ENCODE results near the gene MARCHF6.
"Not testable (repeated sequence)": the region's sequence is repeated elsewhere in the genome, so short reads cannot be mapped to it uniquely, and the experiment has no call there.

The MARCHF6 gene

GRCh38 chr5:10323588-10324488, 29.7 kb upstream of the MARCHF6 start:
- no peak for DNase-seq

GRCh38 chr5:10324518-10325370, 28.8 kb upstream of the MARCHF6 start:
- DNase-seq = no peak

- no peak for DNase-seq
Measured at GRCh38 chr5:10328323-10328722, 25.2 kb upstream of the MARCHF6 start.

GRCh38 chr5:10329446-10329819, 24.1 kb upstream of the MARCHF6 start:
- no peak for DNase-seq

- no peak for DNase-seq
Measured at GRCh38 chr5:10329820-10330481, 23.5 kb upstream of the MARCHF6 start.

- DNase-seq = no peak
Measured at GRCh38 chr5:10330511-10331230, 22.8 kb upstream of the MARCHF6 start.

- DNase-seq = no peak
Measured at GRCh38 chr5:10331341-10331796, 22.1 kb upstream of the MARCHF6 start.

GRCh38 chr5:10332301-10332700, 21.2 kb upstream of the MARCHF6 start:
- no peak for DNase-seq

- no peak for DNase-seq
Measured at GRCh38 chr5:10333154-10334006, 20.1 kb upstream of the MARCHF6 start.

- no peak for DNase-seq
Measured at GRCh38 chr5:10334831-10335230, 18.7 kb upstream of the MARCHF6 start.

GRCh38 chr5:10335711-10336470, 17.6 kb upstream of the MARCHF6 start:
- DNase-seq = no peak

GRCh38 chr5:10337107-10337506, 16.4 kb upstream of the MARCHF6 start:
- DNase-seq = no peak

- no peak for DNase-seq
Measured at GRCh38 chr5:10337986-10338385, 15.5 kb upstream of the MARCHF6 start.

- no peak for DNase-seq
Measured at GRCh38 chr5:10338686-10339057, 14.8 kb upstream of the MARCHF6 start.

GRCh38 chr5:10339058-10339811, 14.3 kb upstream of the MARCHF6 start:
- DNase-seq = no peak

GRCh38 chr5:10339958-10340357, 13.5 kb upstream of the MARCHF6 start:
- DNase-seq = no peak

GRCh38 chr5:10343486-10343885, 10.0 kb upstream of the MARCHF6 start:
- DNase-seq = no peak

- not testable (repeated sequence) for DNase-seq
Measured at GRCh38 chr5:10344461-10345106, 8.9 kb upstream of the MARCHF6 start.

GRCh38 chr5:10348258-10348657, 5.2 kb upstream of the MARCHF6 start:
- no peak for DNase-seq
